GM21825 (cell line): Measurements from ENCODE around the gene SFMBT1.

Experiments used
- ATAC-seq: cut with Tn5 transposase; IDR thresholded peaks from one replicate; pipeline ENCODE4 v1.9.1; 2021; ENCODE audit warnings: mild to moderate bottlenecking, moderate library complexity; ENCODE audit not compliant: unreplicated experiment

The SFMBT1 gene

GRCh38 chr3:52925405-52926313, 120.2 kb downstream of the SFMBT1 start:
- ATAC-seq = no peak

DNA sequence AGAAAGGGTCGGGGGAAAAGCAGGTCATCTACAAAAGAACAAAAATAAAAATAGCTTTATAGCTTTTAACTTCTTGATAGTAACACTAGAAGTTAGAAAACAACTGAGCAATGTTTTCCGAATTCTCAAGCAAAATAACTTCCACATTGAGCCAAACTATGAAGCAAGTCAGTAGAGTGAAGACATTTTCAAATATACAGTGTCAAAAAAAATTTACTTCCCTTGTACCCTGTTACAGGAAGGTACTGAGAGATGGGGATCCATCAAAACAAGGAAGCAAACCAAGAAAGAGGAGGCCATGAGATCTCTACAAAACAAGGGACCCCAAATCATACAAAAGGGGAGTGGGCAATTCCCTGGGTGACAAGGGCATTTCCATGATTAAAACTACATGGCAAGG, 121.9 kb downstream of the SFMBT1 start:
- no peak for ATAC-seq

GRCh38 chr3:52920841-52921240, 125.0 kb downstream of the SFMBT1 start:
- ATAC-seq = no peak

- no peak for ATAC-seq
Measured at GRCh38 chr3:52917044-52917443, 128.8 kb downstream of the SFMBT1 start.

DNA sequence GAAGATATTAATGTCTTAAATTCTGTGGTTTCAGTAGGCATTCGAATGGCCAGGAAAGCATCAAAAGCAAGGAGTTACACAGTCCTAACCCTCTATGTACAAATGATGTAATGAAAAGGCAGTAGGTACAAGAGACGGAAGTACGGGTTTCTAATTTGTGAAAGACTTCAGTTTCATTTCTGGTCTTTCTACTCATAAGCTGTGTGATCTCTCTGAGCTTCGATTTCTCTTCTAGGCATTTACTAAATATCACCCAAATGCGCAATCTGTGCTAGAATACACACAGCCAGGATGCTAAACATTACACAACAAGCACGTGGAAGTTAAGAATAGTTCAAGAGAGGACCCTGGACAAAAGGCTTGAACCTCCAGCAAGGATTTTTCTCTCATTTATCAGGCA, 130.6 kb downstream of the SFMBT1 start:
- ATAC-seq = no peak

- ATAC-seq = no peak
Measured at GRCh38 chr3:52912885-52913731, 132.8 kb downstream of the SFMBT1 start.

DNA sequence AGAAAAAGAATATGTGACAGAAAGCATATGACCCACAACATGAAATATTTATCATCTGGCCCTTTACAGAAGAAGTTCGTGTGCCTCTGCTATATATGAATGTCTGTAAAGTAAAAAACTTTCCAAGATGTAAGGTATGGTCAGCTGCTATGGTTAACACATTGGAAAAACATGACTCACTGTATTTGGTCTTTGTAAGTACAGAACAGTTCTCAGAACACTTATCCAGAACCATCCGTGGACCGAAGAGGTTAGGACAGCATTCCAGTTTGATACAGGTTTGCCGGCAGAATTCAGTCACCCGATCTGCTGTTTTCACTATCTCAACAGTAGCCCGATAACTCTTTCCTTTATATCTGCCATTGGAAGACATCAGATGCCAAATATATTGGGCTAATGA, 135.1 kb downstream of the SFMBT1 start:
- no peak for ATAC-seq

DNA sequence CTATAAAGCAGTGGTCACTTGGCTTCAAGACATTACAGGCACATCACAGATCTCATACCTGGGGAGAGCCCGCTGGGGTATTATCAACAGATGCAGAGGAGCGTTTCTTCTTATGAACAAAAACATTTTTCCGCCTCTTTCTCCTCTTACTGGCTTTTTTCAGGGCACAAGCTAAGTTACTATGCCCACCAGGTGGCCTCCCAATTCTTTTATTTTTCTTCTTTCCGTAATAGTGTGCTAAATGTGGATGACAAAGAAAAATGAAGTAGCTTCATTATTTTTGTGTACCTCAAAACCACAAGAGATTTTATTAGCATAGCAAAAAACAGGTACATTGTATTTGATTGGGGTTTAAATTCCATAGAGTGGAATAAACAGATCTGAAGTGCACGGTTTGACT, 138.4 kb downstream of the SFMBT1 start:
- no peak for ATAC-seq

- no peak for ATAC-seq
Measured at GRCh38 chr3:52904552-52904951, 141.3 kb downstream of the SFMBT1 start.

GRCh38 chr3:52904000-52904399, 141.9 kb downstream of the SFMBT1 start:
- no peak for ATAC-seq

GRCh38 chr3:52897130-52898122, 148.4 kb downstream of the SFMBT1 start, which contains the start of gene STIMATE:
Gene STIMATE, minus strand, starts transcription at chr3:52897548. Its CDS starts 98 bp downstream, at chr3:52897450.
- peak; percentile 96 for ATAC-seq

GRCh38 chr3:52896613-52897012, 149.3 kb downstream of the SFMBT1 start:
- no peak for ATAC-seq

GRCh38 chr3:52896151-52896550, 149.7 kb downstream of the SFMBT1 start:
- no peak for ATAC-seq

GRCh38 chr3:52895418-52895817, 150.5 kb downstream of the SFMBT1 start:
- ATAC-seq = no peak

DNA sequence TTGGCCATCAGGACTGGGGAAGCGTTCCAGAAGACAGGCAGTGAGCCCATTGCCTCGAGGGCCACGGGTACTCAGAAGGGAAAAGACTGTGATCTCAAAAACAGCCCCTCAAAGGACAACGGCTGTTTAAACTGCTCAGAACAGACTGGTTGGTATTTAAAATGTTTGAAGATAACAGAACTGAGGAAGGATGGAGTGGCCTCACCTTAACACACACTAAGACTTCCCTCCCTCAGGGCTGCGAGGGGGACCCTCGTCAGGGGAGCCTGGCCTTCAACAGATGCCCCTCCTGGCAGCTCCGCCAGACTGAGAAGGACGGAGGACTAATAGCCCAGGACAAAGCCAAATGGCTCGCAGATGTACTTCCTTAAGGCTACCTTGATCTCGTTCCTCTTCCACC, 151.1 kb downstream of the SFMBT1 start:
- no peak for ATAC-seq

DNA sequence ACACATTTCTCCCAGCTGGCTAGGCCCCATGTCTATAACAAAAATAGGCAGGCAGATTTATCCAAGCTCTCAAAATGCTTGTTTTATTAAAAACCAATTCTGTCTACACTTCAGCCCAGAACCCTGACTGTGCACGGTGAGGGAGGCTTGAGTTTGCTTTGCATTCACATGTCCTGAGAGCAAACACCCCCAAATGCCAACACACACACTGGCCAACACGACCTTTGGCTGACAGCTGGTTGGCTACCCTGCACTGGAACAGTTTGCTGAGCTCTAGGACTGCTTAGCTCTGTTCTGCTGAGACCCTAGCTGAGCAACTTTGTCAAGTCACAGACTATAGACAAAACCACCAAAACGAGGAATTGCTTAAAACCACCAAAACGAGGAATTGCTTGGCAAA, 152.2 kb downstream of the SFMBT1 start:
- ATAC-seq = no peak

- no peak for ATAC-seq
Measured at GRCh38 chr3:52892625-52893311, 153.1 kb downstream of the SFMBT1 start.

GRCh38 chr3:52892290-52892624, 153.6 kb downstream of the SFMBT1 start:
- no peak for ATAC-seq

DNA sequence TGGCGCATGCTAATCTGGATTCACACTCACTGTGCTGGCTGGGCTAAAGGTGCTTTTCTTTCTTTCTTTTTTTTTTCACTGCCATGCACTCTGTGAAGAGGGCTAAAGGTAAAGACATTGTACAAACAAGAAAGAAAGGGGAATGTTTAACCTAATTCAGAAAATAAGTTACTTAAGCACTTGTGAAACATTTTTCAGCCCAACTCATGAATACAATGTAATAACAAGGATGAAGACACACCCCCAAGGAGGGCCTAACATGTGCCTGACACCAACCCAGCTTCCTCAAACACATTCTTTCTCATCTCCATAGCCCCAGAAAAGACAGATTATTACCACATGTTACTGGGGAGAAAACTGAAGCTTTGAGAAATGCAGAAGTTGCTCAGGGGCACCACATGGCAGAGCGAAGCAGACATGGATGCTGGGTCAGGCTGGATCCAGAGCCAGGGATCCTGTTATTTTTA, 154.2 kb downstream of the SFMBT1 start:
- ATAC-seq = no peak

- no peak for ATAC-seq
Measured at GRCh38 chr3:52891164-52891563, 154.7 kb downstream of the SFMBT1 start.
